ENCODE results near the gene OSBPL5. TPM values are rescaled to one million over a fixed set of nuclear protein-coding genes. Genes with fewer than 3 reads are reported as not detected.

OSBPL5 gene
- total RNA-seq, 3 donors from 2014 or later (not counting 1 experiment from before 2014, with no cell fraction given) = 375 to 522 (median 377) TPM

- intact Hi-C loops (cut with micrococcal nuclease) = no loop called here
- H3K27ac Mint-ChIP-seq = peak overlapping the region; percentile 52 to 86
- no peak for ATAC-seq
Measured at GRCh38 chr11:3096909-3097530, 68.1 kb downstream of the OSBPL5 start.

GRCh38 chr11:3095712-3096361 is 69.3 kb downstream of the OSBPL5 start:
- H3K9me3 ChIP-seq (ENCODE audit: control insufficient read depth, insufficient read depth, low read length) = no peaks in the 10 kb centered on the region

More at GRCh38 chr11:3096909-3097530, 68.1 kb downstream of the OSBPL5 start:
- H3K36me3 Mint-ChIP-seq = peaks cover 7% of the 10 kb centered on the region
- no peak for TF ChIP-seq CTCF (IDR thresholded peaks at IDR 0.05)
- H3K27me3 Mint-ChIP-seq (ENCODE audit: low read depth in 2 of 2) = no peaks in the 10 kb centered on the region
- peak overlapping the region; percentile 37 for H3K4me3 Mint-ChIP-seq
- H3K9me3 ChIP-seq (ENCODE audit: control insufficient read depth, insufficient read depth, low read length) = no peaks in the 10 kb centered on the region
- H3K27ac ChIP-seq (ENCODE audit: low read length) = no peak overlapping the region
- H3K4me1 Mint-ChIP-seq = peaks cover 36 to 56% of the 10 kb centered on the region in 2 donors
- H3K9me3 Mint-ChIP-seq = no peaks in the 10 kb centered on the region
- no peak for DNase-seq
- H3K4me3 ChIP-seq (ENCODE audit: low read length) = no peak overlapping the region
- WGBS (ENCODE audit: insufficient coverage) = 85% methylated on average over 8 of the region's 10 CpGs
- peaks cover 53% of the 10 kb centered on the region for H3K36me3 ChIP-seq (ENCODE audit: control insufficient read depth, insufficient read depth, low read length)
- peaks cover 38% of the 10 kb centered on the region for H3K4me1 ChIP-seq (ENCODE audit: control insufficient read depth, insufficient read depth, low read length)
- H3K27me3 ChIP-seq (ENCODE audit: control insufficient read depth, insufficient read depth, low read length) = no peaks in the 10 kb centered on the region

GRCh38 chr11:3094223-3094824 is 70.8 kb downstream of the OSBPL5 start:
- Mint-ChIP-seq H3K4me3 (no peak overlapping the region), H3K27me3 (ENCODE audit: low read depth in 2 of 2) (no peaks in the 10 kb centered on the region), H3K36me3 (peaks cover 7% of the 10 kb centered on the region), H3K4me1 (peaks cover 17 to 36% of the 10 kb centered on the region in 2 donors), H3K9me3 (no peaks in the 10 kb centered on the region), H3K27ac (peak overlapping the region; percentile 52 to 86)
- Histone ChIP-seq H3K9me3 (ENCODE audit: control insufficient read depth, insufficient read depth, low read length) (no peaks in the 10 kb centered on the region), H3K4me1 (ENCODE audit: control insufficient read depth, insufficient read depth, low read length) (peaks cover 19% of the 10 kb centered on the region), H3K4me3 (ENCODE audit: low read length) (no peak overlapping the region), H3K36me3 (ENCODE audit: control insufficient read depth, insufficient read depth, low read length) (peaks cover 64% of the 10 kb centered on the region), H3K27me3 (ENCODE audit: control insufficient read depth, insufficient read depth, low read length) (no peaks in the 10 kb centered on the region), H3K27ac (ENCODE audit: low read length) (no peak overlapping the region)
- WGBS (ENCODE audit: insufficient coverage) = 97% methylated on average over 21 of the region's 21 CpGs
- DNase-seq (no peak), ATAC-seq (no peak)
- no peak for TF ChIP-seq CTCF (IDR thresholded peaks at IDR 0.05)
- intact Hi-C loops (cut with micrococcal nuclease) = no loop called here

More at GRCh38 chr11:3095712-3096361, 69.3 kb downstream of the OSBPL5 start:
- ATAC-seq (no peak), DNase-seq (no peak)
- H3K27me3 Mint-ChIP-seq (ENCODE audit: low read depth in 2 of 2) = no peaks in the 10 kb centered on the region
- H3K4me1 Mint-ChIP-seq = peaks cover 26 to 50% of the 10 kb centered on the region in 2 donors
- H3K27ac Mint-ChIP-seq = peak overlapping the region; percentile 52 to 86
- H3K4me1 ChIP-seq (ENCODE audit: control insufficient read depth, insufficient read depth, low read length) = peaks cover 34% of the 10 kb centered on the region
- peaks cover 54% of the 10 kb centered on the region for H3K36me3 ChIP-seq (ENCODE audit: control insufficient read depth, insufficient read depth, low read length)
- no peak overlapping the region for H3K4me3 ChIP-seq (ENCODE audit: low read length)
- WGBS (ENCODE audit: insufficient coverage) = 87% methylated on average over 15 of the region's 15 CpGs
- no peak for TF ChIP-seq CTCF (IDR thresholded peaks at IDR 0.05)
- H3K9me3 Mint-ChIP-seq = no peaks in the 10 kb centered on the region
- intact Hi-C loops (cut with micrococcal nuclease) = no loop called here
- no peak overlapping the region for H3K27ac ChIP-seq (ENCODE audit: low read length)
- H3K4me3 Mint-ChIP-seq = peak overlapping the region; percentile 5
- peaks cover 7% of the 10 kb centered on the region for H3K36me3 Mint-ChIP-seq
- H3K27me3 ChIP-seq (ENCODE audit: control insufficient read depth, insufficient read depth, low read length) = no peaks in the 10 kb centered on the region
